GM18873 (cell line): ENCODE measurements around the gene CD2.
A peak's percentile ranks its signal among the peaks of the same experiment; 100 is the strongest.

Experiments used
- ATAC-seq: cut with Tn5 transposase; IDR thresholded peaks from one replicate; pipeline ENCODE4 v1.9.1; 2021; ENCODE audit warnings: mild to moderate bottlenecking, moderate library complexity, moderate number of reproducible peaks; ENCODE audit not compliant: unreplicated experiment, low FRiP score

The CD2 gene

GRCh38 chr1:116726872-116727820, 27.1 kb upstream of the CD2 start:
- ATAC-seq, result no peak

- no peak for ATAC-seq
These were observed 22.8 kb upstream of the CD2 start for GRCh38 chr1:116731439-116731838.

GRCh38 chr1:116732726-116733125, 21.5 kb upstream of the CD2 start:
- ATAC-seq, result no peak

GRCh38 chr1:116733476-116734365, 20.5 kb upstream of the CD2 start:
- no peak for ATAC-seq

- ATAC-seq, result no peak
These were observed 19.0 kb upstream of the CD2 start for GRCh38 chr1:116735246-116735645.

- ATAC-seq, result no peak
These were observed 17.0 kb upstream of the CD2 start for GRCh38 chr1:116737020-116737854.

- ATAC-seq, result no peak
These were observed 16.3 kb upstream of the CD2 start for GRCh38 chr1:116737855-116738321.

- peak; percentile 47 for ATAC-seq
These were observed 15.4 kb upstream of the CD2 start for GRCh38 chr1:116738673-116739370.

GRCh38 chr1:116739371-116740012, 14.7 kb upstream of the CD2 start:
- no peak for ATAC-seq

GRCh38 chr1:116740296-116740695, 13.9 kb upstream of the CD2 start:
- ATAC-seq, result no peak

- ATAC-seq, result no peak
These were observed 13.5 kb upstream of the CD2 start for GRCh38 chr1:116740746-116741145.

GRCh38 chr1:116741836-116742565, 12.2 kb upstream of the CD2 start:
- ATAC-seq, result no peak

GRCh38 chr1:116743535-116743934, 10.7 kb upstream of the CD2 start:
- no peak for ATAC-seq

- ATAC-seq, result no peak
These were observed 6.0 kb upstream of the CD2 start for GRCh38 chr1:116748272-116748671.

- ATAC-seq, result no peak
These were observed 3.1 kb upstream of the CD2 start for GRCh38 chr1:116751146-116751545.

- no peak for ATAC-seq
These were observed 2.6 kb upstream of the CD2 start for GRCh38 chr1:116751621-116752020.

- ATAC-seq, result no peak
These were observed 918 bp upstream of the CD2 start for GRCh38 chr1:116753312-116753711.

- no peak for ATAC-seq
These were observed 836 bp downstream of the CD2 start for GRCh38 chr1:116755066-116755465.

GRCh38 chr1:116755681-116756080, 1.5 kb downstream of the CD2 start:
- ATAC-seq, result no peak
